GM18498 (cell line): ENCODE measurements around the gene DIRAS3.
"Not testable (repeated sequence)": the region's sequence is repeated elsewhere in the genome, so short reads cannot be mapped to it uniquely, and the experiment has no call there.

Source experiments
- ATAC-seq: cut with Tn5 transposase; IDR thresholded peaks from one replicate; pipeline ENCODE4 v1.9.1; 2021; ENCODE audit warnings: mild to moderate bottlenecking, moderate library complexity; ENCODE audit not compliant: unreplicated experiment

The DIRAS3 gene, protein sequence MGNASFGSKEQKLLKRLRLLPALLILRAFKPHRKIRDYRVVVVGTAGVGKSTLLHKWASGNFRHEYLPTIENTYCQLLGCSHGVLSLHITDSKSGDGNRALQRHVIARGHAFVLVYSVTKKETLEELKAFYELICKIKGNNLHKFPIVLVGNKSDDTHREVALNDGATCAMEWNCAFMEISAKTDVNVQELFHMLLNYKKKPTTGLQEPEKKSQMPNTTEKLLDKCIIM

DNA sequence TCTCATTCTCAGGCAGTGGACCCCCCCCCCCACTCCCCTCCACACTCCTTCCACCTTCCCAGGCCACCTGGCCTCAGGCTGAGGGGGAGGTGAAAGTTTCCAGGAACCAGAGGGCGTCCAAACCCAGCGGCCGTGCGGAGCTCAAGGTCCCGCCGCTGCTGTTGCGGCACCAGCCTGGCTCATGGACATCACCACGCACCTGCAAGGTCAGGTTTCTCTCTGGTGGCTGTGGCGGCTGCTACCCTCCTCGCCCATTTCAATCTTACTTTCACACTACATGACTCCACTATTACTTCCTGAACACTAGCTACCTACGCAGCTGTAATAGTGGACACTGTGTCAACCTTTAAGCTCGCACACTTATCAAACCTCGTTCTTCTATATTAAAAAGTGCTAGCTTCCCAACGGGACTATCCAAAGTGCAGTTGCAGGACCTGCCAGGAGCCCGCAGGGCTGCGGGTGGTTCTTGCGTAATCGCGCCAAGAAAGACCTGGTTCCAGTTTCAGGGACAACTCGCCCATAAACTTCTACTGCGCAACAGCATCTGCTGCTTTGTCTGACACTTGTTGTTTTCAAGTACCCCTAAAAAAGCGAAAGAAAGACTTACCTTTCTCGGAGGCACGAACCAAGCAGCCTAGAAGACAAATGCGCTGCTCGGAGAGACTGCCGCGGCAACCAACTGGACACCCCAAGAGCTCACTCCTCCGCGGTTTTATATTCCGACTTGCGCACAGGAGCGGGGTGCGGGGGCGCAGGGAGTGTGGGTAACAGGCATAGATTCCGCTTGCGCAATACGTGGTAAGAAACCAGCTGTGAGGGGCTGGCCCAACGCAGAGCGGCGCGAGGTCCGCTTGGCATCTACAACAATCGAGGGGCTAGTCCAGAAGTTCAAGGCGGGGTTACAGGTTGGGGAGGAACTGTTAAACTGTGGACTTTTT, at the start of gene DIRAS3:
TSS of gene DIRAS3 (minus strand) at position 687 of the 938 bp plus-strand sequence. CDS start 3,330 bp downstream, outside the sequence.
- no peak for ATAC-seq

DNA sequence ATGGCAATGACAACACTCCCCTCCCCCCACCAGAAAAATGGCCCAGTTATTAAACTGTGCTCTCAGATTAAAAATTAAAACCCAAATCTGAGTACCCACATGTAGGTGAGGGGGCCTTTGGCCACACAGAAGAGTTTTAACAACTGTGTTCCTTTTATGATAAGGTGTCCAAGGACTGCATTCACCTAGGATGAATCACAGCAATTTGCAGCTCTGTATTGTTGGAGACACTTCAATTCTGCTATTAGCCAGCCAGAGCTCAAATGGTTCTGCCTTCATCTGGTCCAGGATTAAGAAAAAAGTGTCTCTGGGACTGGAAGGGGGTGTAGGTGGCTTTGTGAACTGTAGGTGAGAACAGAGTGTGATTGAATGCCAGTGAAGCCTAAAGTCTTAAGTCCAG, 43.3 kb upstream of the DIRAS3 start:
- ATAC-seq, result no peak

DNA sequence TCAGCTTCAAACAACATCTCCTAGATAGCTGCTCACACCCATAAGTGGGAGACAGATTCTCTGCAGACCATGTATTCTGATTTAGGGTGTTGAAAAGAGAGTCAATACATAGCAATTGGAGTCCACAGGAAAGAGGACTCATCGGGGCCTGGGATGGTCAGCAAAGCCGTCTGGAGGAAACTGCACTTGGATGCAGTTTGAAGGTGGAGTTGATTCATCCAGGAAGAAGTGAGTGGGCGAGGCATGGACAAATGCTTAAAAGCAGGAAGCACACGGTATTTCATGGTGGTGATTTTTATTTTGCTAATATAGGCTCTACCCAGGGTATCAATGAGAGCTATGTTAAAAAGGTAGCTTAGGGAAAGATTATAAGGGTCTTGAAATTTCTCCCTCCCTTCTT, 36.8 kb upstream of the DIRAS3 start:
- ATAC-seq, result no peak

DNA sequence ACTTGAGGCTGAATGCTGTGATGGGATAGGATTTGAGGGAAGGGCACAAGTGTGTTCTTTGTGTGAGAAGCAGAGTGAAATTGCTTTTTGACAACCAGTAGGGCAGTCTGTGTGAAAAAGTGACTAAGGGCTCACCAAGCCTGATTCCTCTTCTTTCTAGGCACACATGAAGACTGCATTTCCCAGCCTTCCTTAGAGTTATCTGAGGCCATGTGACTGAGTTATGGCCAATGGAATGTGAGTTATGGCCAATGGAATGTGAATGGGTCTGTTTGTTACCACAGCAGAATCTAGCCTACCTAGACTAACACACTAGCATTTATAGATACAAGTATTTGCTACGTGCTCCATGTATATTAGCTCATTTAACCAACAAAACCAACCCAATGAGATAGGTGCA, 35.3 kb upstream of the DIRAS3 start:
- ATAC-seq, result no peak

DNA sequence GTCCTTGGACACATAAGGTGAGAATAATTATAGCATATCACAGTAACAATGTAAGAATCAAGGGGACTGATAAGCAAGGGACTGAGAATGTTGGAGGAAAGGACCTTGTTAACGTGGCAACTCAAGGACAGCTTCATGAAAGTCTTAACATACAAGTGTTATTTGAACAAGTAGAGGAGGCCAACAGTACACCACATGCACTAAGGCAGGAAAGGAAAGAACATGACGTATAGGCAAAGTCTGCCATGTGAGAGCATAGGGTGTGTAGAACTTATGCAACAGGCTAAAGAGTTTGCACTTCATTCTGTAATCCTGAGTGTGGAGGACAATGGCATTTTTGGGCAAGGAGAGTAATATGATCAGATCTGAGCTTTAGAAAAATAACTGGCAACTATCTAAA, 33.3 kb upstream of the DIRAS3 start:
- ATAC-seq, result no peak

DNA sequence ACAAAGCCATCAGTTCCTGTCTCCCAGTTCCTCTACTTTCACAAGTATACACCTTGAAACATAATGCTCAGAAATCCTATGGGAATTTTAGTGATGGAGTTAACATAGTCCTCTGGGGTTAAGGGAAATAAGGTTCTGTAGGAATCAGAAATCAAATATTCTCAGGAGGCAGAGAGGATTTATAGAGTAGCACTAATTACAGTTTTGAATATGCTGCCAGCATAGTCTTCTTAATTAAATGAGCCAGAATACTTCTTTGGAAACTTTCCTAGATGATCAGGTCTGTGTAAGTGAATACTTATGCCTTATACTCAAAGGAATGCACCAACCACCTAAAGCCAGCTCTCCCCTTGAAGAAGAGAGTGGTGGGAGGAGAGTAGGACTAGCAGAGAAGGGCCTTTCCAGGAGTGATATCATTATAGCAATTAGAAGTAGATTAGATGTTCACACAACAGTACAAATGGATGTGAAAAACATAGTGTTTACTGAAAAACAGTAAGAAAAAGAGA, 31.4 kb upstream of the DIRAS3 start:
- no peak for ATAC-seq

DNA sequence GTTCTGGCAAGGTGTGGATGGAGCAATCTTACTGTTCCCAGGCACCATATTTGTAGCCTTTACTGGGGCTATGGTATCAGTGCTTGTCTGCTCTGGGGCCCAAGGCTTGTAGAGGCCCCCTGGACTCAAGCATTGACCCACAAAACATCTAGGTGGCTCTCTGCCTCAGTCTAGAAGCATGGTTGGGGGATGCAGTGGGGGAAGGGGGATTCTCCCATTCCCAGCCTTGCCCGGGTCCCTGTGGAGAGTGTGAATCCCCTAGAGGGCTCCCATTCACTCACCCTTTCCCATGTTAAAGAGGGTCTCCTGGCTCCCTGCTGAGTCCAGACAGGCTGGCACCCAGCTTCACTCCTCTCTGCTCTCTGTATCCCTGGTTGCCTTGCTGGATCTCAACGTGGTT, 28.2 kb upstream of the DIRAS3 start:
- no peak for ATAC-seq

DNA sequence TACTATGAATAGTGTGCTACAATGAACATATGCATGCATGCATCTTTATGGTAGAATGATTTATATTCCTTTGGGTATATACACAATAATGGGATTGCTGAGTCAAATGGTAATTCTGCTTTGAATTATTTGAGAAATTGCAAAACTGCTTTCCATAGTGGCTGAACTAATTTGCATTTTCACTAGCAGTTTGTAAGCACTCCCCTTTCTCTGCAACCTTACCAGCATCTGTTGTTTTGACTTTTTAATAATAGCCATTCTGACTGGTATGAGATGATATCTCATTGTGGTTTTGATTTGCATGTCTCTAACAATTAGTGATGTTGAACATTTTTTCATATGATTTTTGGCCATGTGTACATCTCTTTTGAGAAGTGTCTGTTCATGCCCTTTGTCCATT, 24.0 kb upstream of the DIRAS3 start:
- ATAC-seq, result no peak

DNA sequence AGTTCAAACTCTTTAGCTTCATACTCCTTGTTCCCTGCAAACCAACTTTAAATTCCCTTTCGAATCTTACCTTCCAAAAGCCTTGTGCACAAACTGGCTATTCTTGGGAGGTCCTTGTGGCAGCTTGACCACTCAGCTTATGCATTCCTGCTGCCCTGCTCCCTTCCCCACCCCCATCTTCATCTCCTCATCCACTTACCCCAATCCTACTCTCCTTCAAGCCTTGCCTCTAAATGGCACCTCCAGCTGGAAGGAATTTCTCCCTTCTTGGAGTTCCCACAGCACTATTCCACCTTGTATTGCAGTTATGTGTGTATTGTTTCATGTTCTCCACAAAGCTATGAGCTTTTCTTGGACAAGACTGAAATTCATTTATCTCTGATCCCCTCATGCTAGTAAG, 15.3 kb upstream of the DIRAS3 start:
- no peak for ATAC-seq

DNA sequence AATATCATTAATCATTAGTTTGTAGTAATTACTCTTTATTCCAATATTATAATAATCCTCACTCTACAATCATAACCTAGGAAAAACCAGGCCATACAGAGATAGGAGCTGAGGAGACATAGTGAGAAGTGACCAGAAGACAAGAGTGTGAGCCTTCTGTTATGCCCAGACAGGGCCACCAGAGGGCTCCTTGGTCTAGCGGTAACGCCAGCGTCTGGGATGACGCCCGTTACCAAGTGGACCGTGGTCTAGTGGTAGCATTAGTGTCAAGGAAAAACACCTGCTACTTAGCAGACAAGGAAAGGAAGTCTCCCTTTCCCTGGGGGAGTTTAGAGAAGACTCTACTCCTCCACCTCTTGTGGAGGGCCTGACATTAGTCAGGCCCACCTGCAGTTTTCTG, 7.6 kb upstream of the DIRAS3 start:
- ATAC-seq, result not testable (repeated sequence)

DNA sequence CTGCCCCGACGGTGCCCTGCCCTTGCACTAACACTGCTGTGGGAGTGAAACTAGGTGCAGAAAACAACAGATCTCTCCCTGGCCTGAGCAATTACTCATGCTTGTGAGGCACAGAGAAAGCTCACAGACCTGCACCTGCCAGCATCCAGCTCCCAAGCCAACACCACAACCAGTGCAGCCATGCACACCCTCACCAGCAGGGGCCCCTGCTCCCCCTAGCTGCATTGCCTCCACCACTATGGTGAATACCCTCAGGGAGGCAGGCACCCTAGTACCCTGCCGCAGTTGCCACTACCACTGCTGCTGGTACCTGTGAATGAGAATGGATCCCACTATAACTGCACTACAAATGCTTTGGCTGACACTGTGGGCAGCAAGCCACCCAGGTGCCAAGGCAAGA, 7.1 kb upstream of the DIRAS3 start:
- no peak for ATAC-seq

DNA sequence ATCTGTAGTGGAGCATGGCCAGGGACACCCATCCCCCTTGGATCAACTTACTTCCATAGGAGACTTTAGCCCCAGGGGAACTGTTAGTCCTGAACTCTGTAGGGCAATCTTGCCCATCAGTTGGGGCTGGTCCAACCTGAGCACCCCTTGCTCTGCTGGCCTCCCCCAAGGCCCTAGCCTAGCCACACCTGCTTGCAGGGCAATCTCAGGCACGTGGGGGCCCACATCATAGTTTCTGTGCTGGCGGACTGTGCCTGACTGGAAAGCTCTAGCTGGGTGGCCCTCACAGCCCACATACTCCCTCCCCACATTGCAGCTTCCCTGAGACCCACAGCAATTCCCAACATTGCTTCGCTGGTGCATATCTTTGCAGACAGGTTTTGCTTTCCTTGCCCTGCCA, 6.6 kb upstream of the DIRAS3 start:
- ATAC-seq, result no peak

DNA sequence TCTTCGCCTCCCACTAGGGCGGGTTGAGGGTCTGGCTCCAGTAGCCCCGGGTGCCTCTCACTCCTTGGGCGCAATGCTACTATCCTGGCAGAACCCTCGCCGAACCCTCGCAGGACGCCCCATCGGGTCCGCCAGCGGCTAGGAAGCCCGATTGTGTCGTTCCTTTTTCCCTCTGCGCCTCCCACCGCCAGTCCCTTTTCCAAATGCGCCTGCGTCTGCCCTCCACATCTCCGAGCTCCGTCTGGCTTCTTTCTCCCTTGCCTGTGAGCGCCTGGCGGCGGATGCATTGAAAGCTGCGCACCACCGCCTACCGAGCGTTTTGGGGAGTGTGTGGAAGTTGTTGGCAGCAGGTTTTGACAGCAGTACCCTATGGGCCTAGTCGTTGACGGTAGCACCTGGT, 1.0 kb upstream of the DIRAS3 start:
- ATAC-seq, result no peak

DNA sequence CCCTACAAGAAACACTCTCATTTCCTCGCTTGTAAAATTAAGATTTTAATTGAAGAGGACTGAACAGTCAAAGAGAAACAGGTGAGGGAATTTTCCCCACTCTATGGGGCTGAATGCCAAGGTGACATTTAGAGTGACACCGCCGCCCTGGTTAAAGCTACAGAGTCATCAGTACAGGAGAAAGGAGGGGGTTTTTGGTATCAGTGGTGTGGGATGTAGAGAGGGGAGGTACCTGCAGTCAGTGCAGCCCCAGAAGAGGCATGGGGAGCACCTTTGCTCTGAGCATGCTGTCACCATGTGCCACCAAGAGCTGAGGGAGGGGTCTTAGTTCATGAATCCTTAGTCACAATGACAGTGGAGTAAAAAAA, 2.8 kb downstream of the DIRAS3 start:
- ATAC-seq, result no peak

DNA sequence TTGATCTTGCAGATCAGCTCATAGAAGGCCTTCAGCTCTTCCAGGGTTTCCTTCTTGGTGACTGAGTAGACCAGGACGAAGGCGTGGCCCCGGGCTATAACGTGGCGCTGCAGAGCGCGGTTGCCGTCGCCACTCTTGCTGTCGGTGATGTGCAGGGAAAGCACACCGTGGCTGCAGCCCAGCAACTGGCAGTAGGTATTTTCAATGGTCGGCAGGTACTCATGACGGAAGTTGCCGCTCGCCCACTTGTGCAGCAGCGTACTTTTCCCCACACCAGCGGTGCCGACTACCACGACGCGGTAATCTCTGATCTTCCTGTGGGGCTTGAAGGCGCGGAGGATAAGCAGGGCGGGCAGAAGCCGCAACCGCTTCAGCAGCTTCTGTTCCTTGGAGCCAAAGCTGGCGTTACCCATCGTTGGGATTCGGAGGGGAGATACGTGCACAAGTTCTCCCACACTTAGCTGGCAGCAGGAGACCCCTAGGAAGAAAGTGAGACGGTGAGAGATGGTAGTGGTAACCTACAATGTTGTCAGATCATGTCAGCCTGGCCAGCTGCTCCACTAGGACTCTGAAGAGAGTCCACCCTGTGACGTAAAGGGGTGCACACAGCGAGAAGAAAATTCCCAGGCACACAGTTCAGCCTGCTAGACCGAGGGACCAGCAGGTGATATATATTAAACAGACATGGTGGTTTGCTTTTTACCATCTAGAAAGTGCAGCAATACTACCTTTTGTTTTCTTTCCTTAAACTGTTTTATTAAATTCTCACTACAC, 3.4 kb downstream of the DIRAS3 start:
- ATAC-seq, result no peak

DNA sequence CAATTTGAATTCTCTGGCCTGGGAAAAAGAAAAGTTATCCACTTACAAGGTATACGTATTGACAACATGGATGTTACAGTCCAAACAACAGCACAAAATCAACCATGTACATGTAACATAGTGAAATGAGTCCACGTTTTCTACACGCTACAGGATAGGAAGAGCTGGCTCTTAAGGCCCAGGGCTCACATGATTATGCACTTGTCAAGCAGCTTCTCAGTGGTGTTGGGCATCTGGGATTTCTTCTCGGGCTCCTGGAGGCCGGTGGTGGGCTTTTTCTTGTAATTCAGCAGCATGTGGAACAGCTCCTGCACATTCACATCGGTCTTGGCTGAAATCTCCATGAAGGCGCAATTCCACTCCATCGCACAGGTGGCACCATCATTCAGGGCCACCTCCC, 4.0 kb downstream of the DIRAS3 start:
- no peak for ATAC-seq

DNA sequence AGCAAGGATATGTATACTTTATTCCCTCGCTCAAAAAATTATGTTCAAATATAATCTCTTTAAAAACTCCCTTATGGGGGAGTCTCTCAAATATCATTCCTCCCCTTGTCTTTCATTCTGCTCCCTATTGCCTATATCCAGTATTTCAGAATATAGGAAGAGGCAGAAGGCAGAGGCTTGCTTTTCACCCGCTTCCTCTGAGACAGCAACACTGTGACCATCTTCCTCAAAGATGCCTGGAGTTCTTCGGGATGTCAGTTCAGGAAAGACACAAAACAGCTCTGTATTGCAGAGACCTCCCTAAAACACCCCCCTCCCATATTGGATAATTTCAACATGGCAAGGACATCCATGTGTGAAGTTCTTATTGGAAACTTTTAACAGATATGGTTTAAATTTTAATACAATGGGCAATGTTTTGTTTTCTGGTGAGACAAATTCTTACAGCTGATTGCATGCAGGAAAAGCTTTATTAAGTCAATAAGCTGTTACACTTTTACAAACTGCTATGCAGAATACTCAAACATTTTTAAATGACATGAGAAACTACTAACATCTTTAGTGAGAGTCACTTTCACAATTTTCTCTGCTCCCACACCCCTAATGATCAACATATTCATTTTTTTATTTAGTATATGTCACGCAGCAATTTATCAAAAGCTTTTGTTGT, 4.8 kb downstream of the DIRAS3 start:
- ATAC-seq, result no peak

DNA sequence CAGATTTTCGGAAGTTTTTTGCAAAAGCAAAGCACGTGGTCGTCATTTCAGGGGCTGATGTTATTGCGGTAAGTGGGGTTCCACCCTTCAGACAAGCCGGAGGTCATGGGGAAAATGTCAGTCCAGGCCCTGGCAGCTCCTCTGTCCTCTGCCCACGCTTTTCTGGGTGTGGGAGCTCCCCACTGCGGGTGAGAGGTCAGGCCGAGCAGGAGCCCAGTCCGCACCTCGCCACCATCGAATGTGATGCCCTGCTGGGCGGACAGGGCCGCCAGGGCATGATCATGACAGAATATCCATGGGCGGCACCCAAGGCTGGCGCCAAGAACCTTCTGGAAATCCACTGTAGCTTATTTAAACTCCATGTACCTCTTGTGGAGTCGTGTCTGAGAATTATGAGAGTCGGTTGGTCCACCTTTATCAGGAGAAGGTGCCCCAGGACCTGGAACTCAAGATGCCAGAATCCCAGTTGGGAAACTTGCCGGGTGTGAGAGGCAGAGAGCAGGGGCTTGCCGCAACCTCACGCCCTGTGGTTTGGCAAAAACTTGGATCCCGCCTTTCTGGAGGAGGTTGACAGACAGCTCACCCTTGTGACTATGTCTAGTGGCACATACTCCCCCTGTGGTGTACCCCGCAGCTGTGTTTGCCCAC, 6.9 kb downstream of the DIRAS3 start:
- ATAC-seq, result no peak

DNA sequence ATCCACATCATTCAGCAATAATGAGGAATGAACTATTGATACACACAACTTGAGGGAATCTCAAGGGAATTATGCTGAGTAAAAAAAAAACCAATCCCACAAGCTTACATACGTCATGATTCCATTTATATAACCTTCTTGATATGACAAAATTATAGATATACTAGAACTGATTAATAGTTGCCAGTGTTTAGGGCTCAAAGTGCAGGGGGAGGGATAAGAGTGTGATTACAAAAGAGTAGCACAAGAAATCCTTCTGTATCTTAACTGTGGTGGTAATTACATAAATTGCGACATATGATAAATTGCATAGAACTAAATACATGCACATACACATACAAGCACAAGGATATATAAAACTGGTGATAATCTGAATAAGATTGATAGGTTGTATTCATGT, 13.5 kb downstream of the DIRAS3 start:
- no peak for ATAC-seq

DNA sequence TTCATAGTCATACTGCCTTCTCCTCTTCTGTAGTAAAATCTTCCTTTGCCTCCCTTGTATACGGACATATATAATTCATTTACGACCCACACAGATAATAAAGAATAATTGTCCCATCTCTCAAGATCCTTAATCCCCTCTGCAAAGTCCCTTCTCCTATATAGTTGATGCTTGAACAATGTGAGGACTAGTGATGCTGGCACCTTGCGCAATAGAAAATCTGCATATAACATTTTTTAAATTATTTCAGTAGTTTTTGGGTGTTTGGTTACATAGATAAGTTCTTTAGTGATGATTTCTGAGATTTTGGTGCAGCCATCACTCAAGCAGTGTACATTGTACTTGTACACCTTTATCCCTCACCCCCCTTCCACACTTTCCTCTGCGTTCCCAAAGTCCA, 21.0 kb downstream of the DIRAS3 start:
- no peak for ATAC-seq
